CD4-positive, alpha-beta T cell treated with Interleukin-4 for 1 hour (primary cell): Measurements from ENCODE around the gene CUBN.

Source experiments
- DNase-seq, 2 donors: peaks; one replicate each; pipeline ENCODE4 v3.0.0-alpha.2; 2020 to 2022

The CUBN gene

GRCh38 chr10:17129741-17130140, at the start of gene CUBN:
TSS of gene CUBN (minus strand) at chr10:17129811. CDS start at chr10:17129765, 46 bp downstream.
- no peak for DNase-seq

- no peak for DNase-seq
Measured at GRCh38 chr10:17179002-17179401, 49.4 kb upstream of the CUBN start.

GRCh38 chr10:17178006-17178405, 48.4 kb upstream of the CUBN start:
- no peak for DNase-seq

GRCh38 chr10:17177014-17177413, 47.4 kb upstream of the CUBN start:
- DNase-seq, result no peak

- no peak for DNase-seq
Measured at GRCh38 chr10:17176091-17176490, 46.5 kb upstream of the CUBN start.

- peak in 1 of 2 donors; percentile 9 for DNase-seq
Measured at GRCh38 chr10:17175551-17175950, 45.9 kb upstream of the CUBN start.

- DNase-seq, result no peak
Measured at GRCh38 chr10:17174626-17175025, 45.0 kb upstream of the CUBN start.

GRCh38 chr10:17171141-17171641, 41.6 kb upstream of the CUBN start:
- no peak for DNase-seq

- DNase-seq, result no peak
Measured at GRCh38 chr10:17169803-17170202, 40.2 kb upstream of the CUBN start.

- DNase-seq, result no peak
Measured at GRCh38 chr10:17166699-17167098, 37.1 kb upstream of the CUBN start.

GRCh38 chr10:17162828-17163227, 33.2 kb upstream of the CUBN start:
- no peak for DNase-seq

GRCh38 chr10:17161775-17162174, 32.2 kb upstream of the CUBN start:
- no peak for DNase-seq

GRCh38 chr10:17157024-17157423, 27.4 kb upstream of the CUBN start:
- no peak for DNase-seq

GRCh38 chr10:17155826-17156225, 26.2 kb upstream of the CUBN start:
- DNase-seq, result no peak

GRCh38 chr10:17154116-17154515, 24.5 kb upstream of the CUBN start:
- no peak for DNase-seq

GRCh38 chr10:17153321-17153720, 23.7 kb upstream of the CUBN start:
- DNase-seq, result no peak

- DNase-seq, result no peak
Measured at GRCh38 chr10:17151716-17152115, 22.1 kb upstream of the CUBN start.

- DNase-seq, result no peak
Measured at GRCh38 chr10:17147884-17148489, 18.4 kb upstream of the CUBN start.

GRCh38 chr10:17146892-17147291, 17.3 kb upstream of the CUBN start:
- no peak for DNase-seq

GRCh38 chr10:17145239-17145638, 15.6 kb upstream of the CUBN start:
- DNase-seq, result no peak

GRCh38 chr10:17144757-17145156, 15.1 kb upstream of the CUBN start:
- peak in 1 of 2 donors; percentile 13 for DNase-seq

- DNase-seq, result no peak
Measured at GRCh38 chr10:17144032-17144431, 14.4 kb upstream of the CUBN start.

GRCh38 chr10:17143055-17143690, 13.6 kb upstream of the CUBN start:
- DNase-seq, result no peak

GRCh38 chr10:17141504-17142229, 12.1 kb upstream of the CUBN start:
- DNase-seq, result no peak
